SJSA1 (cell line): ENCODE measurements around the gene HOXA2. TPM values are rescaled to one million over a fixed set of nuclear protein-coding genes. Genes with fewer than 3 reads are reported as not detected.
A peak's percentile ranks its signal among the peaks of the same experiment; 100 is the strongest.

ENCODE experiments used
- DNase-seq, 2 experiments: peaks; one replicate each; pipeline ENCODE4 v3.0.0-alpha.2; 2015 to 2020; ENCODE audit warnings: low spot score in 2 of 2, low read depth in 1 of 2
- H3K27ac ChIP-seq: fragments of 250-450 bp; sonication (Bioruptor Pico); 2 replicates; pipeline ENCODE4 v1.5.1; 2020; ENCODE audit warnings: mild to moderate bottlenecking, moderate library complexity
- H3K27me3 ChIP-seq: fragments of 250-450 bp; sonication (Bioruptor Pico); replicated peaks from 2 replicates; pipeline ENCODE4 v1.5.1; 2020; ENCODE audit warnings: mild to moderate bottlenecking, moderate library complexity
- H3K36me3 ChIP-seq: fragments of 250-450 bp; sonication (Bioruptor Pico); 2 replicates; pipeline ENCODE4 v1.5.1; 2020; ENCODE audit warnings: mild to moderate bottlenecking
- H3K4me1 ChIP-seq: fragments of 250-450 bp; sonication (Bioruptor Pico); replicated peaks from 2 replicates; pipeline ENCODE4 v1.6.1; 2021; ENCODE audit warnings: mild to moderate bottlenecking
- H3K4me3 ChIP-seq: fragments of 250-450 bp; sonication (Bioruptor Pico); 2 replicates; pipeline ENCODE4 v1.5.1; 2020; ENCODE audit warnings: mild to moderate bottlenecking
- H3K9me3 ChIP-seq: fragments of 250-450 bp; sonication (Bioruptor Pico); replicated peaks from 2 replicates; pipeline ENCODE4 v1.5.1; 2020; ENCODE audit warnings: mild to moderate bottlenecking
- total RNA-seq: library from RNA; depleted of rRNA; stranded (reverse); fragments of >200 nt; shearing (Covaris generic); gene quantifications from 2 replicates; pipeline ENCODE4 v1.2.3, GENCODE V29; 2014; rRNA removed

HOXA2 gene
- 0.47 and 2.3 TPM in 2 replicates for total RNA-seq

DNA sequence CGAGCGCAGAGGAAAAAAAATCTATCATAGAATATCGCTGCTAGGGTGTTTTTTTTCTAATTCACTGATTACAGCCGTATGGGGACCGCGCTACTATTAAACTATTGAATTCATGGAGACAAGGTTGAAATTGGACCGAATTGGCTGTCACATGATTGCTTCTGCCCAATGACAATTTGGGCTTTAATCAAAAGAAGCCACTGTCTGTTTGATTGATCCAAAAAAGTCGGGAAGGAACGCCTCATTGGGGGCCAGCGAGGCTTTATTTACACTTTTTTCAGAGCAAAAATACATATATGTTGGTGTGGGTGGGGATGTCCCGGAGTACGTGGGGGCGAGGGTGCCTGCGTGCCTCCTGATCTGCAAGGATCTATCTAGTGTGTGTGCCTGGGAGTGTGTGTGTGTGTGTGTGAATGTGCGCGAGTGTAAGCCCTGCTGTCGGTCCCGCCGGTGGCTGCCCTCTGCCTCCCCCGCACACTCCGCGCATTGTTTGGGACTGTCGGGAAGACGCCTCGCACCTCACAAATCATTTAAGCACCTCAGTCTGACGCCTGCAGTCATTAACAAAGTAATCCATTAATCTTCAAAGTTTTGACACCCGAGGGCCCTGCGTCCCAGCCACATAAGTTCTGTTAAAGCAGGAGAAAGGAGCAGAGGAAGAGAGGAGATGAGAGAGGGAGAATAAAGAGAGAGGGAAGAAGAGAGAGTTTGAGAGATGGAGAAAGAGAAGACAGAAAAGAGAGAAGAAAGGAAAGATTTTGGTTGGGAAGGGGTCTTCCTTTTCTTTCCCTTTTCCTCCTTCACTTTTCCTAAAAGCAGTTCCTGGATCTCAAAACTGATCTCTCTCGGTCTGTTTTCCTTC lies at the start of gene HOXA2:
HOXA2 (minus strand) TSS at position 103 of the 862 bp plus-strand sequence. CDS start 183 bp downstream, outside the sequence.
- Histone ChIP-seq H3K36me3 (peaks cover 39% of the 10 kb centered on the region), H3K4me1 (peaks cover 4% of the 10 kb centered on the region), H3K4me3 (no peak within 1 kb of the TSS), H3K9me3 (no peaks in the 10 kb centered on the region), H3K27me3 (no peaks in the 10 kb centered on the region), H3K27ac (no peak within 1 kb of the TSS)
- peak in 1 of 2 experiments; percentile 28 for DNase-seq

DNA sequence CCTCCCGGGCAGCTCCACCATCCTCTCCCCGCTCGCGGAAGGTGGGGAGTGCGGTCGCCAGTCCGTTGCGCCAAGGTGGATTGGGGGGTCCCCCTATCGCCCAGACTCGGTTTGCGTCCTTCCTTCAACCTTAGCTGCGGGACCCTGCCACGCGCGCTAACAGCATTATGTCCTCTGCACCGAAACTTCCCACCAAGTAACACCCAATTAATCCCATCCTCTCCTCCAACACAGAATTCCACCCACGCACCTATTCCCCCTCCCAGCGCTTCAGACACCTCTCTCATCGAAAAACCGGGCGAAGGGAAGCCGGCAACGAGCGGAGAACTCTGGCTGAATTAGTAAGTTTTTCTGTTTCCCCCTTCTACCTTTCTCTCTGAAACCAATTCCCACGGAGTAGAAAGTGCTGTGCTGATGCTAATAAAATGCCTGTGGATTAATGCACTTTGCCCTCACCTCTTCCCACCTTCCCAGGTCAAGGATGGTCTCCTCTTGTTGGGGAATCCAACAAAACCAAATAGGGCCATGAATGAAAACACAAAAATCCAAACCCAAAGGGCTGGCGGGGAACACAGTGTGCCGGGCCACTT lies 49.0 kb upstream of the HOXA2 start:
- H3K4me3 ChIP-seq, result peak overlapping the region; percentile 37
- no peaks in the 10 kb centered on the region for H3K36me3 ChIP-seq
- H3K27ac ChIP-seq, result no peak overlapping the region
- no peaks in the 10 kb centered on the region; the same call in 1 of the 2 replicates for H3K27me3 ChIP-seq
- H3K9me3 ChIP-seq, result no peaks in the 10 kb centered on the region
- DNase-seq, result peak in 1 of 2 experiments; percentile 51
- peaks cover 59% of the 10 kb centered on the region for H3K4me1 ChIP-seq

GRCh38 chr7:27150568-27151340 lies 48.3 kb upstream of the HOXA2 start:
- H3K4me1 ChIP-seq, result peaks cover 59% of the 10 kb centered on the region
- DNase-seq, result peak; percentile 70 to 88
- no peaks in the 10 kb centered on the region; the same call in 1 of the 2 replicates for H3K27me3 ChIP-seq
- H3K9me3 ChIP-seq, result no peaks in the 10 kb centered on the region
- H3K27ac ChIP-seq, result no peak overlapping the region
- peak overlapping the region; percentile 37 for H3K4me3 ChIP-seq
- H3K36me3 ChIP-seq, result no peaks in the 10 kb centered on the region

GRCh38 chr7:27149842-27150567 lies 47.5 kb upstream of the HOXA2 start:
- Histone ChIP-seq H3K36me3 (no peaks in the 10 kb centered on the region), H3K27me3 (no peaks in the 10 kb centered on the region; the same call in 1 of the 2 replicates), H3K9me3 (no peaks in the 10 kb centered on the region), H3K4me1 (peaks cover 53% of the 10 kb centered on the region), H3K4me3 (peak overlapping the region; percentile 37), H3K27ac (no peak overlapping the region)
- DNase-seq, result no peak

DNA sequence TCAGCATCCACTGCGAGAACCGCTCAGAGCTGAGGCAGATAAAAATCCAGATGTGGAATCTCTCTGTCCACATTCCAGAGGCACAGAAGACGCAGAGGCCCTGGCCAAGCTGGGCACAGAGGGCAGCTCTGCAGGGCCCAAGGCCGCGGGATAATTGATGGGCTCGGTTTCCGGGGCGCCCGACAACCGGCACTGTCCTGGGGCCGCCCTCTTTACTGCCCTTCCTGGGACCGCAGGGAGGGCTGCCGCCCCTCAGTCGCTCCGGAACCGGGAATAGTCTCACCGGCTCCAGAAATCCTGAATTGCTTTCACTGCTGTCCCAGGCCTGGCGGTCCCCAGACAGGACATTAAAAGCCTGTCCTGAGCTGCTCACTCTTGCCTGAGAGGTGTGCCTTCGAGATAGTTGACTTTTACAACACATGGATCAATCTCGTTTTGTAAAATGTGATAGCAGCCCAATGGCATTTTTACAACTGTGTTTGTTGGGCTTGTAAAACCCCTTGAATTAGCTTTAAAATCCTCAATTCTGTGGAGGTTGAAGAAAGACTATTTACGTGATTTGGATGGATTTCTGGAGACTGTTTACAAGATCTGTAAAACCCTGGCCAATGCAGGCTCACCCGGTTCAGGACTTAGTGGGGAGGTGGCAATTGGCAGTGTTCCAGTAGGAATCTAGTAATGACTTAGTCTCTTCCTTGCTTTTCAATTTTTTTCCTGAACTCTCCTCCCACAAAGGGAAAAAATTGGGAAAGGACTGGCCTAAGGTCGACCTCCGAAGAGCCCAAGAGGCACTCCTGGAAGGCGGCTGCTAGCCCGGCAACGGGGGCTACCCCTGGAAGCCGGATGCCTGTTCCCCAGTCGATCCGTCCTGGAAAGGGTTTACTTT lies 46.5 kb upstream of the HOXA2 start:
- Histone ChIP-seq H3K9me3 (no peaks in the 10 kb centered on the region), H3K4me3 (peak overlapping the region; percentile 18), H3K27ac (peak overlapping the region; percentile 25), H3K4me1 (peaks cover 58% of the 10 kb centered on the region), H3K36me3 (0 out of 2 replicates have a peak, but pooled peaks cover 3% of the 10 kb centered on the region), H3K27me3 (no peaks in the 10 kb centered on the region; the same call in 1 of the 2 replicates)
- DNase-seq, result no peak

GRCh38 chr7:27148031-27148755 lies 45.7 kb upstream of the HOXA2 start:
- peak overlapping the region; percentile 25 for H3K27ac ChIP-seq
- peaks cover 65% of the 10 kb centered on the region for H3K4me1 ChIP-seq
- H3K4me3 ChIP-seq, result peak overlapping the region; percentile 18
- no peak for DNase-seq
- no peaks in the 10 kb centered on the region for H3K9me3 ChIP-seq
- H3K36me3 ChIP-seq, result peaks cover 7% of the 10 kb centered on the region
- no peaks in the 10 kb centered on the region for H3K27me3 ChIP-seq

- peaks cover 9% of the 10 kb centered on the region for H3K36me3 ChIP-seq
- no peak for DNase-seq
- H3K27ac ChIP-seq, result peak within 1 kb of the TSS; percentile 25
- no peaks in the 10 kb centered on the region for H3K27me3 ChIP-seq
- peaks cover 67% of the 10 kb centered on the region for H3K4me1 ChIP-seq
- no peaks in the 10 kb centered on the region for H3K9me3 ChIP-seq
- peak within 1 kb of the TSS; percentile 18 for H3K4me3 ChIP-seq
Observed at GRCh38 chr7:27147199-27148030, 44.9 kb upstream of the HOXA2 start, which contains the start of gene HOXA6. TSS of gene HOXA6 (minus strand) at chr7:27147774. CDS start at chr7:27147749, 25 bp downstream.

DNA sequence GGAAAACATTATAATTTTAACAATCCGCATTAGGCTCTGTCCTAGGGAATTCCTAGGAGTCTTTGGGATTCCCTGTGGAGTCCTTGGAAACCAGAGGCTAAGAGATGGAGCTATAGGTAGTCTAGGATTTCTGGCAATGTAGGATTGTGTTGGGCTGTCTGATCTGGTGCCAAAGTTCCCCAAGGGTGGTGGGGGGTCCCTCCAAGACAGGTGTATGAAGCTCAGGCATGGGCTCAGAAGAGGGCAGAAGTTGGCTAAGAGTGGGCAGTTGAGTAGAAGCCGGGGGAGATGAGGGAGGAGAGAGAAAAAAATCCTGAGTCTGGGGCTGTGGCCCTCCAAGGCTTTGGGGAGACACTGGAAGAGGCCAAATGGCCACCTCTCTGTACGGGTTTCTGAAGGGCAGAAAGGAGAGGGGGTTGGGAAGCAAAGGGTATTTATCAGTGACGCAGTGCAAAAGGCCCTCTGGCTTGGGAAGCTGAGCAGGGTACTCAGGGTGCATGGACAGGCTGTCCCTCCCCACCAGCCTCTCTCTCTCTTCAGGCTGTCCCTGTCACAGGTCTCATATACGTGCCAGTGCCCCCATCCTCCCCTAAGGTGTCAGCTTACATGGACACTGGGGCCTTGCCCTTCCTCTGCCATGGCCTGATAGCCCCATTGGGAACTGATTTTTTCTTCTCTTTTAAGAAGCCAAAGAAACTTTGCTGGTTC lies 44.2 kb upstream of the HOXA2 start:
- Histone ChIP-seq H3K27ac (no peak overlapping the region), H3K36me3 (peaks cover 11% of the 10 kb centered on the region), H3K4me1 (peaks cover 62% of the 10 kb centered on the region), H3K9me3 (no peaks in the 10 kb centered on the region), H3K27me3 (no peaks in the 10 kb centered on the region), H3K4me3 (no peak overlapping the region)
- no peak for DNase-seq

GRCh38 chr7:27145914-27146412 lies 43.5 kb upstream of the HOXA2 start:
- DNase-seq, result no peak
- Histone ChIP-seq H3K27ac (no peak overlapping the region), H3K4me1 (peaks cover 57% of the 10 kb centered on the region), H3K9me3 (no peaks in the 10 kb centered on the region), H3K27me3 (no peaks in the 10 kb centered on the region), H3K4me3 (no peak overlapping the region), H3K36me3 (peaks cover 12% of the 10 kb centered on the region)

GRCh38 chr7:27145165-27145913 lies 42.9 kb upstream of the HOXA2 start:
- peak in 1 of 2 experiments; percentile 37 for DNase-seq
- H3K4me1 ChIP-seq, result peaks cover 53% of the 10 kb centered on the region
- H3K9me3 ChIP-seq, result no peaks in the 10 kb centered on the region
- no peaks in the 10 kb centered on the region for H3K27me3 ChIP-seq
- H3K36me3 ChIP-seq, result peaks cover 12% of the 10 kb centered on the region
- no peak overlapping the region for H3K4me3 ChIP-seq
- H3K27ac ChIP-seq, result no peak overlapping the region
